Measurements from ENCODE around the gene MED15. TPM values are rescaled to one million over a fixed set of nuclear protein-coding genes. Genes with fewer than 3 reads are reported as not detected.

MED15 gene
- total and polyA plus RNA-seq, 2 of the 8 experiments (the other 6 are each of a cell fraction or from before 2014, with no cell fraction given) = 28.3 to 57.1 TPM

DNA sequence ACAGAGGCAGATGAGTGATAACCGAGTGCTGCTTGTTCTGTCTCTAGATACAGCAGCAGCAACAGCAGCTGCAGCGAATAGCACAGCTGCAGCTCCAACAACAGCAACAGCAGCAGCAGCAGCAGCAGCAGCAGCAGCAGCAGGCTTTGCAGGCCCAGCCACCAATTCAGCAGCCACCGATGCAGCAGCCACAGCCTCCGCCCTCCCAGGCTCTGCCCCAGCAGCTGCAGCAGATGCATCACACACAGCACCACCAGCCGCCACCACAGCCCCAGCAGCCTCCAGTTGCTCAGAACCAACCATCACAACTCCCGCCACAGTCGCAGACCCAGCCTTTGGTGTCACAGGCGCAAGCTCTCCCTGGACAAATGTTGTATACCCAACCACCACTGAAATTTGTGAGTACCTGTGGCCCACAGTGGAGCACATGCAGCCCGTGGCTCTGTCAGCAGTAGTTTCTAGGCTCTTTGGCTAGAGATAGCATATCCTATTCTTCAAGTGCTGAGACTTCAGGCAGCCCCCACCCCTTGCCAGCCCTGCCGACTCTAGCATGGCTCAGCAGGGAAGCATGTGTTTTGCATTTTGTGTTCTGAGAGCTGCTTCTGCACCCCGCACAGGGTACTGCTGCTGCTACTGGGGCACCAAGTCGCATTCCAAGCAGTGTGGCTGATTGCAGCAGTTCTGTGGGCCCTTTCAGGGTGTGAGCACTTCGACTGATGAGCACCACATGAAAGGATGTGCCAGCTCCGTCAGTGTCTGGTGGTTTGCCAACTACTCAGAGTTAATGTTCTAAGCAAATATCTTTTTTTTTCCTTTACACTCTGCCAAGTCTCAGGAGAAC, 59.2 kb downstream of the MED15 start:
- no peak overlapping the region for H4K8ac ChIP-seq (ENCODE audit: extremely low read depth, insufficient read depth, low read length)
- H4K5ac ChIP-seq (ENCODE audit: insufficient read length, low read depth, low read length) = no peak overlapping the region
- no peak overlapping the region for H3K14ac ChIP-seq (ENCODE audit: insufficient read length)
- 87% methylated on average over 14 of the region's 14 CpGs; no CpG with 5 or more reads in 1 of the 2 experiments for WGBS, 2 experiments (ENCODE audit: extremely low coverage in 1 of 2, insufficient coverage in 1 of 2, insufficient read length in 1 of 2, insufficient replicate concordance in 2 of 2, low coverage in 1 of 2, low lambda C conversion rate in 2 of 2, missing lambda C conversion rate in 1 of 2)
- POLR2A ChIA-PET (ENCODE audit: partially characterized antibody) = no interaction called here
- CTCF ChIA-PET (ENCODE audit: partially characterized antibody) = interaction anchor here (0.7 to 18.2 kb wide), 8 partner anchors 13 to 249 kb away, joined by 3 to 366 read pairs (median 3); no protein-coding TSS in a partner anchor
- H3K27ac ChIP-seq (ENCODE audit: low read depth, low read length) = no peak overlapping the region
- no peaks in the 10 kb centered on the region for H3K9me3 ChIP-seq (ENCODE audit: insufficient read depth in 2 of 2, low read depth in 1 of 2, low read length in 1 of 2)
- no peak overlapping the region for H2BK12ac ChIP-seq (ENCODE audit: low read depth, low read length)
- no peak overlapping the region for H3K4ac ChIP-seq (replicated peaks; ENCODE audit: insufficient read length, low read depth, low read length)
- no peaks in the 10 kb centered on the region for H3K27me3 ChIP-seq (replicated peaks in 1 of 4; ENCODE audit: control insufficient read depth in 3 of 4, extremely low read depth in 1 of 4, insufficient read depth in 3 of 4, low read length in 3 of 4)
- H3K23ac ChIP-seq (ENCODE audit: insufficient read length) = no peak overlapping the region
- H4K91ac ChIP-seq (replicated peaks; ENCODE audit: insufficient read length, low read length) = no peak overlapping the region
- FAIRE-seq (no peak), DNase-seq (ENCODE audit: low read depth in 1 of 2, low spot score in 2 of 2) (no peak)
- H2BK120ac ChIP-seq (replicated peaks; ENCODE audit: low read depth, low read length) = no peak overlapping the region
- H3K4me2 ChIP-seq (ENCODE audit: insufficient read depth in 1 of 2, low read depth in 2 of 2, low read length in 2 of 2) = no peak overlapping the region
- H3K79me1 ChIP-seq (ENCODE audit: low read depth, low read length) = no peaks in the 10 kb centered on the region
- no peak overlapping the region for H2BK15ac ChIP-seq (ENCODE audit: low read length)
- no peak overlapping the region for H3K18ac ChIP-seq (ENCODE audit: extremely low read depth, low read length)
- H2AK5ac ChIP-seq (ENCODE audit: low read depth, low read length) = no peak overlapping the region
- no peak overlapping the region for H2AFZ ChIP-seq (ENCODE audit: low read length)
- H3K56ac ChIP-seq (replicated peaks; ENCODE audit: insufficient read length, low read depth, low read length) = no peak overlapping the region
- H3K9ac ChIP-seq (replicated peaks in 1 of 4; ENCODE audit: extremely low read depth in 1 of 4, low read depth in 3 of 4, low read length in 3 of 4) = no peak overlapping the region
- H2BK20ac ChIP-seq (ENCODE audit: low read length) = no peak overlapping the region
- H2BK5ac ChIP-seq (ENCODE audit: low read depth, low read length) = no peak overlapping the region; the same call in 1 of the 2 replicates
- no peaks in the 10 kb centered on the region for H3K23me2 ChIP-seq (ENCODE audit: low read depth, low read length)
- peaks cover 0 to 15% of the 10 kb centered on the region in 2 experiments for H4K20me1 ChIP-seq (replicated peaks in 1 of 2; ENCODE audit: control insufficient read depth in 1 of 2, insufficient read depth in 2 of 2, low read length in 2 of 2)
- no peaks in the 10 kb centered on the region for H3K79me2 ChIP-seq (ENCODE audit: control insufficient read depth in 1 of 2, insufficient read depth in 2 of 2, low read length in 2 of 2)
- no peak overlapping the region for H3K4me3 ChIP-seq (ENCODE audit: extremely low read depth in 1 of 4, insufficient read depth in 2 of 4, low read depth in 3 of 4, low read length in 4 of 4)
- peaks cover 12 to 27% (median 23%) of the 10 kb centered on the region in 4 experiments; a peak in 6 of 8 replicates for H3K36me3 ChIP-seq (ENCODE audit: control insufficient read depth in 2 of 4, insufficient read depth in 4 of 4, low read length in 3 of 4)
- no peaks in the 10 kb centered on the region for H3K4me1 ChIP-seq (replicated peaks in 1 of 4; ENCODE audit: control insufficient read depth in 3 of 4, insufficient read depth in 4 of 4, low read length in 3 of 4)
- no peak for TF ChIP-seq SP2 (IDR thresholded peaks at IDR 0.05; ENCODE audit: low read length)
- no peak for TF ChIP-seq TAF7 (optimal IDR thresholded peaks at IDR 0.05; ENCODE audit: borderline replicate concordance, low read depth, low read length)
- TF ChIP-seq TCF12 (IDR thresholded peaks at IDR 0.05; ENCODE audit: low read depth, low read length) = no peak
- TF ChIP-seq, protein P1, sequence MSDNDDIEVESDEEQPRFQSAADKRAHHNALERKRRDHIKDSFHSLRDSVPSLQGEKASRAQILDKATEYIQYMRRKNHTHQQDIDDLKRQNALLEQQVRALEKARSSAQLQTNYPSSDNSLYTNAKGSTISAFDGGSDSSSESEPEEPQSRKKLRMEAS (IDR thresholded peaks at IDR 0.05) = no peak
- no peak for TF ChIP-seq FOSL1 (IDR thresholded peaks at IDR 0.05; ENCODE audit: insufficient read depth, low read depth, low read length)
- TF ChIP-seq GABPA (IDR thresholded peaks at IDR 0.05; ENCODE audit: borderline replicate concordance, insufficient read depth, low read length) = no peak
- TF ChIP-seq SIX5 (IDR thresholded peaks at IDR 0.05; ENCODE audit: low read depth, low read length) = no peak
- no peak for TF ChIP-seq NRF1 (IDR thresholded peaks at IDR 0.05; ENCODE audit: low read depth, low read length)
- no peak for TF ChIP-seq EGR1 (IDR thresholded peaks at IDR 0.05; ENCODE audit: borderline replicate concordance, low read depth, low read length)
- TF ChIP-seq KDM1A (IDR thresholded peaks at IDR 0.05; ENCODE audit: borderline replicate concordance, low read length) = no peak
- no peak for TF ChIP-seq RFX5 (IDR thresholded peaks at IDR 0.05; ENCODE audit: borderline replicate concordance, low read depth, low read length)
- no peak for TF ChIP-seq CBX5 (IDR thresholded peaks at IDR 0.05; ENCODE audit: low read depth, low read length)
- TF ChIP-seq MAFK (IDR thresholded peaks at IDR 0.05; ENCODE audit: low read depth, low read length) = no peak

Data from H1 (cell line).